HepG2 (cell line): ENCODE results near the gene CKAP2L. TPM values are rescaled to one million over a fixed set of nuclear protein-coding genes. Genes with fewer than 3 reads are reported as not detected.
A peak's percentile ranks its signal among the peaks of the same experiment; 100 is the strongest.

Source experiments
- AHR ChIP-seq: IDR thresholded peaks from 2 replicates; pipeline ENCODE4 v1.6.1; 2018; ENCODE audit warnings: missing genetic modification reagents, missing compliant biosample characterization
- FOXK2 ChIP-seq: fragments of 450-650 bp; IDR thresholded peaks from 2 replicates; pipeline ENCODE4 v1.6.1; 2016
- FUBP1 ChIP-seq: sonication (generic); formaldehyde crosslinking; IDR thresholded peaks from 2 replicates; pipeline ENCODE4 v1.5.1; 2020; ENCODE audit warnings: missing genetic modification reagents, mild to moderate bottlenecking, borderline replicate concordance
- HDAC6 ChIP-seq: fragments of 200-600 bp; sonication (generic); IDR thresholded peaks from 2 replicates; pipeline ENCODE4 v1.7.0; 2017; ENCODE audit warnings: mild to moderate bottlenecking, antibody characterized with exemption, low read length, low read depth
- HNF4G ChIP-seq, 2 experiments: sonication (generic) in 1 of 2; formaldehyde crosslinking in 1 of 2; IDR thresholded peaks; 2 replicates each; pipeline versions ENCODE4 v1.4.0 to v1.6.1; 2011 to 2020; ENCODE audit warnings: borderline replicate concordance in 2 of 2, low read depth in 2 of 2, mild to moderate bottlenecking in 2 of 2, low read length in 1 of 2, missing genetic modification reagents in 1 of 2, moderate library complexity in 1 of 2
- HNRNPH1 ChIP-seq: fragments of 200-400 bp; formaldehyde crosslinking; optimal IDR thresholded peaks from 2 replicates; pipeline ENCODE3; 2017; ENCODE audit warnings: mild to moderate bottlenecking, low read depth, low read length
- MLLT10 ChIP-seq: sonication (generic); formaldehyde crosslinking; IDR thresholded peaks from 2 replicates; pipeline ENCODE4 v1.4.0; 2020; ENCODE audit warnings: missing genetic modification reagents
- PRDM4 ChIP-seq: sonication (generic); formaldehyde crosslinking; IDR thresholded peaks from 2 replicates; pipeline ENCODE4 v1.9.0; 2021; ENCODE audit warnings: missing genetic modification reagents, borderline replicate concordance
- THYN1 ChIP-seq: sonication (generic); formaldehyde crosslinking; IDR thresholded peaks from 2 replicates; pipeline ENCODE4 v1.8.1; 2023; ENCODE audit warnings: low read depth, mild to moderate bottlenecking, moderate library complexity, missing genetic modification reagents, borderline replicate concordance
- TOE1 ChIP-seq: sonication (generic); formaldehyde crosslinking; IDR thresholded peaks from 2 replicates; pipeline ENCODE4 v1.4.0; 2020; ENCODE audit warnings: mild to moderate bottlenecking, missing genetic modification reagents
- USF2 ChIP-seq, 2 experiments: sonication (generic) in 1 of 2; formaldehyde crosslinking in 1 of 2; IDR thresholded peaks; 2 replicates each; pipeline versions ENCODE4 v1.5.1 to v1.6.1; 2011 to 2020; ENCODE audit warnings: borderline replicate concordance in 1 of 2, low read depth in 1 of 2, low read length in 1 of 2, mild to moderate bottlenecking in 1 of 2, missing genetic modification reagents in 1 of 2, moderate library complexity in 1 of 2
- XBP1 ChIP-seq: sonication (generic); formaldehyde crosslinking; IDR thresholded peaks from 2 replicates; pipeline ENCODE4 v1.5.0; 2020; ENCODE audit warnings: missing genetic modification reagents
- ZNF468 ChIP-seq: sonication (generic); formaldehyde crosslinking; IDR thresholded peaks from 2 replicates; pipeline ENCODE4 v1.8.0; 2022; ENCODE audit warnings: mild to moderate bottlenecking, moderate library complexity, missing genetic modification reagents
- ZNF766 ChIP-seq: sonication (generic); formaldehyde crosslinking; IDR thresholded peaks from 2 replicates; pipeline ENCODE4 v1.5.0; 2020; ENCODE audit warnings: missing genetic modification reagents, borderline replicate concordance
- polyA plus RNA-seq, 8 experiments: library from polyadenylated mRNA; depleted of rRNA in 3 of 8; stranded (reverse) in 7 of 8; unstranded in 1 of 8; fragments of >200 nt; fragmentation: Illumina TruSeq in 4 of 8; extraction: Trizol in 4 of 8; gene quantifications; 2 replicates each; pipeline versions ENCODE4 v1.2.1 to v1.2.3, GENCODE V29; 2011 to 2016; ENCODE audit warnings: low read depth in 4 of 8, missing spikeins in 1 of 8, mixed read lengths in 1 of 8; ENCODE audit not compliant: insufficient read depth in 1 of 8
- total RNA-seq, 5 experiments: library from RNA; depleted of rRNA; stranded (reverse); fragments of >200 nt; fragmentation: Illumina TruSeq; extraction: Trizol; gene quantifications; 2 replicates each; pipeline ENCODE4 v1.2.3, GENCODE V29; 2016; ENCODE audit warnings: low read depth in 1 of 5
- TF ChIP-seq, protein P1 (sequence below): sonication (generic); formaldehyde crosslinking; IDR thresholded peaks from 2 replicates; pipeline ENCODE4 v1.4.0; 2020; ENCODE audit warnings: missing genetic modification reagents, borderline replicate concordance
- TF ChIP-seq, protein P2 (sequence below): sonication (generic); formaldehyde crosslinking; IDR thresholded peaks from 2 replicates; pipeline ENCODE4 v1.4.0; 2020; ENCODE audit warnings: missing genetic modification reagents

Gene CKAP2L
- total and polyA plus RNA-seq, 2 of the 13 experiments (the other 11 are each of a cell fraction or from before 2014, with no cell fraction given): 7.1 to 9.5 TPM

DNA sequence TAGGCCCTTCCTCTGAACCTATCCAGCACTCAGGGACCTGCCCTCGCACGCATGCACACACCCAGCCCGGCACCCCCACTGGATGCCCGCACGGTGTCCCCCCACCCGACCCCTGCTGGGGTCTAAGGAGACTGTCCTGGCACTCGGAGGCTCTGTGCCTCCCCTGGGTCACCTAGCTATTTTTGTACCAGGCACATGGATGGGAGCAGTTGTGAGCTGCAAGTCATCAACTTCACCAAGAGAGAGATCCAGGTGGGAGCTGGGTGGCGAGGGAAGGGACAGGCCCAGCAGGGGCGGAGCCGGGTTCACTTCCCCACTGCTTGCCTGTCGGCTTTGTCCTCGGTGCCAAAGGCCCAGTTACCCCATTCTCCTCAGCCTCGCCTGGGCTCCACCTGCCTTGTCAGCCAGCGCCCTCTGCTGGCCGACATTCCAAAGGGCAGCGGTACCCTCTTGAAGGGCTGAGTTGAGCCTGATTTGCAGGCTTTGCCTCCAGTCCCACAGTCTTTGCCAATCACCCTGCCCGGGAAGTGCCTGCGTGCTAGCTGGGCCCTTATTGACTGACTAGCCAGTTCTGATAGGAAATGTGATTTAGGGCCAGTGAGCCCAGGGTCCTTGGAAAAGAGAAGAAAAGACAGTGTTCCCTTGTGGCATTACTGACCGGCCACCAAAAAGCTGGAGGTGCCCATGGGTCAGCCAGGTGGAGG, 37.8 kb downstream of the CKAP2L start (continued):
- TF ChIP-seq HNRNPH1 (no peak), ZNF766 (CRISPR knock-in tag) (no peak), FUBP1 (CRISPR knock-in tag) (no peak), HNF4G (IDR thresholded peaks at IDR 0.05; ENCODE audit: borderline replicate concordance, low read depth, low read length) (no peak), HNF4G (CRISPR knock-in tag; IDR thresholded peaks at IDR 0.05; ENCODE audit: borderline replicate concordance, low read depth) (peak; percentile 39; the same call in 1 of the 2 replicates), THYN1 (no peak), HDAC6 (no peak), ZNF468 (CRISPR knock-in tag) (no peak), XBP1 (CRISPR knock-in tag) (no peak), TOE1 (peak; percentile 63; the same call in 1 of the 2 replicates), FOXK2 (no peak), PRDM4 (CRISPR knock-in tag) (no peak), USF2 (IDR thresholded peaks at IDR 0.05; ENCODE audit: low read depth, low read length) (no peak), USF2 (CRISPR knock-in tag; IDR thresholded peaks at IDR 0.05; ENCODE audit: borderline replicate concordance) (no peak; the same call in 1 of the 2 replicates), MLLT10 (CRISPR knock-in tag) (no peak), AHR (CRISPR knock-in tag) (0 out of 2 replicates have a peak, but pooled peaks have one; percentile 62)
- TF ChIP-seq, protein P1, sequence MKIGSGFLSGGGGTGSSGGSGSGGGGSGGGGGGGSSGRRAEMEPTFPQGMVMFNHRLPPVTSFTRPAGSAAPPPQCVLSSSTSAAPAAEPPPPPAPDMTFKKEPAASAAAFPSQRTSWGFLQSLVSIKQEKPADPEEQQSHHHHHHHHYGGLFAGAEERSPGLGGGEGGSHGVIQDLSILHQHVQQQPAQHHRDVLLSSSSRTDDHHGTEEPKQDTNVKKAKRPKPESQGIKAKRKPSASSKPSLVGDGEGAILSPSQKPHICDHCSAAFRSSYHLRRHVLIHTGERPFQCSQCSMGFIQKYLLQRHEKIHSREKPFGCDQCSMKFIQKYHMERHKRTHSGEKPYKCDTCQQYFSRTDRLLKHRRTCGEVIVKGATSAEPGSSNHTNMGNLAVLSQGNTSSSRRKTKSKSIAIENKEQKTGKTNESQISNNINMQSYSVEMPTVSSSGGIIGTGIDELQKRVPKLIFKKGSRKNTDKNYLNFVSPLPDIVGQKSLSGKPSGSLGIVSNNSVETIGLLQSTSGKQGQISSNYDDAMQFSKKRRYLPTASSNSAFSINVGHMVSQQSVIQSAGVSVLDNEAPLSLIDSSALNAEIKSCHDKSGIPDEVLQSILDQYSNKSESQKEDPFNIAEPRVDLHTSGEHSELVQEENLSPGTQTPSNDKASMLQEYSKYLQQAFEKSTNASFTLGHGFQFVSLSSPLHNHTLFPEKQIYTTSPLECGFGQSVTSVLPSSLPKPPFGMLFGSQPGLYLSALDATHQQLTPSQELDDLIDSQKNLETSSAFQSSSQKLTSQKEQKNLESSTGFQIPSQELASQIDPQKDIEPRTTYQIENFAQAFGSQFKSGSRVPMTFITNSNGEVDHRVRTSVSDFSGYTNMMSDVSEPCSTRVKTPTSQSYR (CRISPR knock-in tag): no peak
- TF ChIP-seq, protein P2, sequence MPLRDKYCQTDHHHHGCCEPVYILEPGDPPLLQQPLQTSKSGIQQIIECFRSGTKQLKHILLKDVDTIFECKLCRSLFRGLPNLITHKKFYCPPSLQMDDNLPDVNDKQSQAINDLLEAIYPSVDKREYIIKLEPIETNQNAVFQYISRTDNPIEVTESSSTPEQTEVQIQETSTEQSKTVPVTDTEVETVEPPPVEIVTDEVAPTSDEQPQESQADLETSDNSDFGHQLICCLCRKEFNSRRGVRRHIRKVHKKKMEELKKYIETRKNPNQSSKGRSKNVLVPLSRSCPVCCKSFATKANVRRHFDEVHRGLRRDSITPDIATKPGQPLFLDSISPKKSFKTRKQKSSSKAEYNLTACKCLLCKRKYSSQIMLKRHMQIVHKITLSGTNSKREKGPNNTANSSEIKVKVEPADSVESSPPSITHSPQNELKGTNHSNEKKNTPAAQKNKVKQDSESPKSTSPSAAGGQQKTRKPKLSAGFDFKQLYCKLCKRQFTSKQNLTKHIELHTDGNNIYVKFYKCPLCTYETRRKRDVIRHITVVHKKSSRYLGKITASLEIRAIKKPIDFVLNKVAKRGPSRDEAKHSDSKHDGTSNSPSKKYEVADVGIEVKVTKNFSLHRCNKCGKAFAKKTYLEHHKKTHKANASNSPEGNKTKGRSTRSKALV (CRISPR knock-in tag): no peak
